ENCODE results near the gene NOTCH2.

DNA sequence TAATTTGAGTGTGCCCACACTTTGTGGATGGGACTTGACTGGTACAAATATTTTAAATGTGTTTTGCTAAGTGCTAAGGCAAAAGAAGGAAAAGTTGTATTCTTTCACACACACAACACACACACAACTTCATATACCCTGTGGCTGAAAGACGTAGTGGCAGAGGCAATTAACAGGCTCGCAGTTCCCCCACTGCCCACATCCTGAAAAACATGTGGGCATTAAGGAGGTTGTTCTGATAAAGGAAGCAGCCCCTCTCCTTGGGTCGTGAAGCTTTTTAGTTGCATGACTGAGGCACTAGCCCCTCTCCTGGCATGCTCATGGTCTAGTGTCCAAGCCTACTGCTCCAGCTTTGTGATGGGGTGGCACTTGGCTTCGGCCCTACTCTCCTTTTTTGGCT lies 158.8 kb downstream of the NOTCH2 start:
- TF ChIP-seq, protein P1, sequence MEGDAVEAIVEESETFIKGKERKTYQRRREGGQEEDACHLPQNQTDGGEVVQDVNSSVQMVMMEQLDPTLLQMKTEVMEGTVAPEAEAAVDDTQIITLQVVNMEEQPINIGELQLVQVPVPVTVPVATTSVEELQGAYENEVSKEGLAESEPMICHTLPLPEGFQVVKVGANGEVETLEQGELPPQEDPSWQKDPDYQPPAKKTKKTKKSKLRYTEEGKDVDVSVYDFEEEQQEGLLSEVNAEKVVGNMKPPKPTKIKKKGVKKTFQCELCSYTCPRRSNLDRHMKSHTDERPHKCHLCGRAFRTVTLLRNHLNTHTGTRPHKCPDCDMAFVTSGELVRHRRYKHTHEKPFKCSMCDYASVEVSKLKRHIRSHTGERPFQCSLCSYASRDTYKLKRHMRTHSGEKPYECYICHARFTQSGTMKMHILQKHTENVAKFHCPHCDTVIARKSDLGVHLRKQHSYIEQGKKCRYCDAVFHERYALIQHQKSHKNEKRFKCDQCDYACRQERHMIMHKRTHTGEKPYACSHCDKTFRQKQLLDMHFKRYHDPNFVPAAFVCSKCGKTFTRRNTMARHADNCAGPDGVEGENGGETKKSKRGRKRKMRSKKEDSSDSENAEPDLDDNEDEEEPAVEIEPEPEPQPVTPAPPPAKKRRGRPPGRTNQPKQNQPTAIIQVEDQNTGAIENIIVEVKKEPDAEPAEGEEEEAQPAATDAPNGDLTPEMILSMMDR (IDR thresholded peaks at IDR 0.05; ENCODE audit: low read depth, low read length, poor library complexity, severe bottlenecking): no peak
- TF ChIP-seq EZH2phosphoT487 (IDR thresholded peaks at IDR 0.05; ENCODE audit: borderline replicate concordance, low read length): no peak
